Stimulated activated CD8-positive, alpha-beta memory T cell treated with anti-CD3 and anti-CD28 coated beads, Interleukin-15, amount 100 ng/mL, for 24 hours (primary cell): ENCODE results near the gene ALPI.
"Not testable (repeated sequence)": the region's sequence is repeated elsewhere in the genome, so short reads cannot be mapped to it uniquely, and the experiment has no call there.

Experiments
- DNase-seq: peaks from one replicate; pipeline ENCODE4 v3.0.0-alpha.2; 2020; ENCODE audit warnings: low read depth

ALPI gene

GRCh38 chr2:232443047-232443446 is 12.9 kb upstream of the ALPI start:
- DNase-seq: not testable (repeated sequence)

- DNase-seq: not testable (repeated sequence)
These were observed 12.1 kb upstream of the ALPI start for GRCh38 chr2:232443669-232444408.

GRCh38 chr2:232444409-232445148 is 11.4 kb upstream of the ALPI start:
- DNase-seq: peak; percentile 49

- DNase-seq: not testable (repeated sequence)
These were observed 10.6 kb upstream of the ALPI start for GRCh38 chr2:232445149-232445885.

- not testable (repeated sequence) for DNase-seq
These were observed 9.6 kb upstream of the ALPI start for GRCh38 chr2:232446266-232446777.

- DNase-seq: no peak
These were observed 8.8 kb upstream of the ALPI start for GRCh38 chr2:232447091-232447620.

- no peak for DNase-seq
These were observed 8.2 kb upstream of the ALPI start for GRCh38 chr2:232447638-232448303.

- DNase-seq: no peak
These were observed 7.7 kb upstream of the ALPI start for GRCh38 chr2:232448304-232448690.

- DNase-seq: no peak
These were observed 6.0 kb upstream of the ALPI start for GRCh38 chr2:232449964-232450363.

GRCh38 chr2:232451645-232452044 is 4.3 kb upstream of the ALPI start:
- DNase-seq: not testable (repeated sequence)

GRCh38 chr2:232454630-232455029 is 1.3 kb upstream of the ALPI start:
- DNase-seq: no peak

GRCh38 chr2:232456296-232457120 is 555 bp downstream of the ALPI start:
- no peak for DNase-seq

GRCh38 chr2:232457121-232458011 is 1.4 kb downstream of the ALPI start:
- DNase-seq: no peak

- no peak for DNase-seq
These were observed 2.2 kb downstream of the ALPI start for GRCh38 chr2:232458051-232458660.

GRCh38 chr2:232458661-232459418 is 2.9 kb downstream of the ALPI start:
- no peak for DNase-seq

GRCh38 chr2:232459419-232460035 is 3.6 kb downstream of the ALPI start:
- DNase-seq: no peak

- DNase-seq: no peak
These were observed 4.2 kb downstream of the ALPI start for GRCh38 chr2:232460171-232460570.
